Measurements from ENCODE around the gene PGS1. TPM values are rescaled to one million over a fixed set of nuclear protein-coding genes. Genes with fewer than 3 reads are reported as not detected.

The PGS1 gene
- total RNA-seq, 1 donor from 2014 or later: 32.0 TPM

- peak; percentile 45 for DNase-seq (ENCODE audit: low read depth, low spot score)
Observed at GRCh38 chr17:78387977-78388941, 9.8 kb downstream of the PGS1 start.

DNA sequence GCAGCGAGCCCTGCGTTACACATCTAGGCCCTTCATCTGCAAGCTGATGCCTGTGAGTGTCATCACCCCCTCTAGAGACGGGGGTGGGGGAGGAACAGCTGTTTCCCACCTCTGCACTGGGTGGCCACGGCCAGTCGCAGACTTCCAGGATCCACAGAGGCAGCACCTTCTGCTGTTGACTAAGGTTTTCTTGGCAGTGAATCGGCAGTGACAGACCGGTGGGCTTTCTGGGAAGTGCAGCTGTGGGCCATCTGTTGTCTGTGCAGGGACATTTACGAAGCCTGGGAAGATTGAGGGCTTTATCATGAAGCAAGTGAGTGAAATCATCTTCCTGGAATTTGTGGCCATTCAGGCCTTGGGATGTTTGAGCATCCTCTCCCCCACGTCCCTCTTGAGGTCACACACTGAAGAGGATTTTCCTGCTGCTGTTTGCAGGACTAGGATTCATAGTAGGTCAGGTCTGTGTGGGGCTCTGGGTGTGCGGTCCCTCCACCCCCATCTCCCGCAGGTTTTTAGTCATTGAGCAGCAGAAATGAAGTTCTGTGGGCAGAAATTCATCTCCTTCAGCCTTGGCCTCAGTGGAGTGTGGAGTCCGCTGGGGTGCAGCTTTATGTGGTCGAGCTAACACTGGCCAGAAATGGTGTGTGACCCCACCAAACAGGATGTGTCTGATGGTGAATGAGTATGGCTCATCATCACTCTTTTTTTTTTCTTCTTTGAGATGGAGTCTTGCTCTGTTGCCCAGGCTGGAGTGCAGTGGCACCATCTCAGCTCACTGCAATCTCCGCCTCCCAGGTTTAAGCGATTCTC lies 12.0 kb downstream of the PGS1 start:
- DNase-seq (ENCODE audit: low read depth, low spot score): peak; percentile 24

GRCh38 chr17:78391051-78391431 lies 12.6 kb downstream of the PGS1 start:
- no peak for DNase-seq (ENCODE audit: low read depth, low spot score)

DNA sequence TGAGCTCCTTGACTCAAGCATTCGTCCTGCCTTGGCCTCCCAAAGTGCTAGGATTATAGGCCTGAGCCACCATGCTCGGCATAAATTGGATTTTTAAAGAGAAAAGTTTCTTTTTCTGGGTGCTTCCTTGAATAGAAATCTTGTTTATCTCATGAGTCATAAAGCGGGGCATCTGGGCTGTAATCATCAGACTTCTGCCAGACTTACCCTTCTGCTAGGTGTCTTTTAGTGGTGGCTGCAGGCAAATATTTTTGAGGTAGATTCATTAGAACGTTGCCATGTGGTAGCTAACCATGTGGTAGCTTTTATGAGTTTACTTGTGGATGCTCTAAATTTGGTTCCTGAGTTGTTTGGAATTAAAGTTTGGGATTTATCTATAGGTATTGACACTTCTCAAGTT lies 13.4 kb downstream of the PGS1 start:
- no peak for DNase-seq (ENCODE audit: low read depth, low spot score)

GRCh38 chr17:78392295-78392694 lies 13.8 kb downstream of the PGS1 start:
- no peak for DNase-seq (ENCODE audit: low read depth, low spot score)

- DNase-seq (ENCODE audit: low read depth, low spot score): no peak
Observed at GRCh38 chr17:78393575-78393974, 15.1 kb downstream of the PGS1 start.

DNA sequence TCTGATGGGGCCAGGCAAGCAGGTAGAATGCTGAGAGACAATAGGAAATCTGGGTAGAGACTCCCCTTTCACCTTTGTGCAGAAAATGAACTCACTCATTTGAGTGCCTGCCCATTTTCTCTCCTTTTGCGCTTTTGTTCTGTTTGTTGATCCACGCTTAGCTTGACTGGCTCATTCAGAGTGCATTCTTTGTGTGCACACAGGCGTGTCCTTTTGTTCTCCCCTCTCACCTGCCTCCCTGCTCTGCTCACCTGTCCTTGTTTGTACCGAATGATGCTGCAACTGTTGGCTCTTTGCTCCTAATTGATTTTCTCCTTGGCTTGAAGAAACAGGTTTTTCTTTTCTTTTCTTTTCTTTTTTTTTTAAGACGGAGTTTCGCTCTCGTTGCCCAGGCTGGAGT lies 15.8 kb downstream of the PGS1 start:
- no peak for DNase-seq (ENCODE audit: low read depth, low spot score)

GRCh38 chr17:78395155-78395554 lies 16.7 kb downstream of the PGS1 start:
- no peak for DNase-seq (ENCODE audit: low read depth, low spot score)

- no peak for DNase-seq (ENCODE audit: low read depth, low spot score)
Observed at GRCh38 chr17:78396441-78397337, 18.2 kb downstream of the PGS1 start.

DNA sequence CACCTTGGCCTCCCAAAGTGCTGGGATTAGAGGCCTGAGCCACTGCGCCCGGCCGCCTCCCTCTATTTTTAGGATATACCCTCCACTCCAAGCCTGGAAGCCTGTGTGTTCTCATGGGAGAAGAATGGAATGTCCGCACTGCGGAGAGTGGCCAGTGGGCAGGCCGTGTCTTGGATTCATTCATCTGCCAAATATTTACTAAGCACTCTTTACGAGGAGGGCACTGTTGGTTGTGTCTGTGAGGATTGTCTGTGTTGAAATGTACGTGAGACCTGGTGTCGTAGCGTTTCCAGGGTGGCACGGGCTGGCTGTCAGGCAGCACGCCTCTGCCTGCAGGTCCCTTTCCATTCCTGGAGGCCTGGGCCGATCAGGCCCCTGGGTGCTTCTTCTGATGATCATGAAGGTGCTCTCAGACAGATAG lies 19.2 kb downstream of the PGS1 start:
- DNase-seq (ENCODE audit: low read depth, low spot score): no peak

DNA sequence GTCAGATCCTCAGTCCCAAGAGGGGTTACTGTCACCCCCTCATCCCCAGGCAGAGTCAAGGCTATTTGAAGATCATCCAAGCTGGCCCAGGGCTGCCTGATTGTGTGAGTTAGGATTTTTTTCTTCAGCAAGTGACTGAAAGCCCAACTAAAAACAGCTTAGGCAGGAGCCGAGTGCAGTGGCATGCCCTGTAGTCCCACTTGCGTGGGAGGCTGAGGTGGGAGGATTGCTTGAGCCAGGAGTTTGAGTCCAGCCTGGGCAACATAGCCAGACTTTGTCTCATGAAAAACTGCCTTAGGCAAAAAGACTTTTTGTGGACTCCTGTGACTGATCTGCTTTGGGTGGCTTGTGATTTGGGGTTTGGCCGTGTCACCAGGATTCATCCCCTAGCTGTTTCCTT lies 19.9 kb downstream of the PGS1 start:
- DNase-seq (ENCODE audit: low read depth, low spot score): no peak

DNA sequence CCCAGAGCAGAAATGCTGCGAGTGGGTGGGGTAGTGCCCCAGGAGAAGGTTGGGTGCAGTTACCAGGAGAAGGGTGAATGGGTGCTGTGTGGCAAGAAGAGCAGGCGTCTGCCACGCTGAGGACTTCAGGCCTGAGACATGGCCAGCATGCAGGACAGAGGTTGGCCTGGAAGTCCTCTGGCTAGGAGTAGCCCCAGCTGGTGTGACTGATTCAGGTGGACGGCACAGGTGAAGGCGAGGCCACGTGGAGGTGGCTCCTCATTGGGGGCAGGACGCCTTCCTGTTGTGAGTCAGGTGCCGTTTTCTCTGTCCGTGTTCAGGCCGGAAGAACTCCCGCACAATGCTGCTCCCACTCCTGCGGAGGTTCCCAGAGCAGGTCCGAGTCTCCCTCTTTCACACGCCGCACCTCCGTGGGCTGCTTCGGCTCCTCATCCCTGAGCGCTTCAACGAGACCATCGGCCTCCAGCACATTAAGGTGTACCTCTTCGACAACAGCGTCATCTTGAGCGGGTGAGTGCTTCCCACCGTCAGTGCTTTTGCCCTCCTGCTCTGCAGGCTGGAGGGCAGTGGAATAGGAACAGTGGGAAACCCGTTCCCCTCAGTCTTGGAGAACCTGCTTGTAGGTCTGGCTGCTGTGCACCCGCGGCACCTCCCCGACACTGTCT lies 20.7 kb downstream of the PGS1 start:
- DNase-seq (ENCODE audit: low read depth, low spot score): no peak

DNA sequence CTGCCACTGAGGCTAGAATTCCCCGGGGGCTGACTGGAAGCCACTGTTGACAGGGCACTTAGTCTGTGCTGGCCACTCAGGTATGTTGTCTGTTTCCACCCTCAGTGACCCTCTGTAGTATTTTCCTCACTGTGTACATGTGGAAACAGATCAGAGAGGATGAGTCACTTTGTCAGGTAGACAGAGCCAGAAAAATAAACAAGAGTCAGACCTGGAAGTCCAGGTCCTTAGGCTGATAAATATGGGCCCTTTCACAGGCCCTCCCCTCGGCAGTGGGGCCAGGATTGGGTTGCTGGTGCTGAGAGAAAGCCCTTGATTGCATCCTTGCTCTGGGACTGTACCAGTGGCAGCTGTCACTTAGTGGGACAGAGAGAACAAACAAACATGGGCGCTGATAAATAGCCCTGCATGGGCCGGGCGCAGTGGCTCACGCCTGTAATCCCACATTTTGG lies 21.3 kb downstream of the PGS1 start:
- no peak for DNase-seq (ENCODE audit: low read depth, low spot score)

GRCh38 chr17:78400581-78401240 lies 22.3 kb downstream of the PGS1 start:
- DNase-seq (ENCODE audit: low read depth, low spot score): no peak

DNA sequence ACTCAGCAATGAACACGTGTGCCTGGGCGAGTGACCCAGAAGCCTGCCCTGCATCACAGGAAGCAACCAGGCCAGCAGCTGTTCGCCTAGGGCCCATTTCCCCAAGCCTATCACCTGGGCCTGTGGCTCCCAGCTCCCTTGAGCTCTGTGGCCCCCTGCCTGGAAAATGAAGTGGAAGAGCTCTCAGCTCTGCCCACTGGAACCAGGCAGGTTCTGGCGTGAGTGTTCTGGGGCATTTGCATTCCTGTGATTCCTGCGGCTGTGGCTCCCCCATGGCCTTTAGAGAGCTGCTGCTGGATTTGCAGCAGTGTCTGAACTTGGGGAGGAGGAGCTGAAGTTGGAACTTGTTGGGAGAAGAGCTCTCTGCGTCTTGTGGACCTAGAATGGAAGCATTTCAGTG lies 22.8 kb downstream of the PGS1 start:
- no peak for DNase-seq (ENCODE audit: low read depth, low spot score)

DNA sequence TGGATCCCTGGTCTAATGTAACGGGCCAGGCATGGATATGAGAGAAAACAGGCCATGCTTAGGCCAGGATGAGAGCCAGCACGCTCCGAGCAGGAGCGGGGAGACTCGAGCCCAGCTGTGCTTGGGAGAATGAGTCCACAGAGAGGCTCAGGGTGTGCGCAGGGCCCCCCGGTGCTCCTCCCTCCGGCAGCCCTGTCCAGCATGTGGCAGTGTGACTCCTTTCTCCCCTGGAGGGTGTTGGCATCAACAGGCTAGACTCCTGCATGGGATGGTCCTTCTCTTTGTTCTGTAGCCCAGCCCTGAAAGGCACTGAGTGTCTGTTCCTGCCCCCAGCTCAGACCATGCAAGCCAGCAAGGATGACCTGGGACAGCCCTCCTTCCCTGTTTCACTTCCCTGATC lies 23.4 kb downstream of the PGS1 start:
- no peak for DNase-seq (ENCODE audit: low read depth, low spot score)

GRCh38 chr17:78403822-78404221 lies 25.4 kb downstream of the PGS1 start:
- no peak for DNase-seq (ENCODE audit: low read depth, low spot score)

- DNase-seq (ENCODE audit: low read depth, low spot score): no peak
Observed at GRCh38 chr17:78406396-78406795, 27.9 kb downstream of the PGS1 start.

- DNase-seq (ENCODE audit: low read depth, low spot score): no peak
Observed at GRCh38 chr17:78406920-78407319, 28.5 kb downstream of the PGS1 start.

DNA sequence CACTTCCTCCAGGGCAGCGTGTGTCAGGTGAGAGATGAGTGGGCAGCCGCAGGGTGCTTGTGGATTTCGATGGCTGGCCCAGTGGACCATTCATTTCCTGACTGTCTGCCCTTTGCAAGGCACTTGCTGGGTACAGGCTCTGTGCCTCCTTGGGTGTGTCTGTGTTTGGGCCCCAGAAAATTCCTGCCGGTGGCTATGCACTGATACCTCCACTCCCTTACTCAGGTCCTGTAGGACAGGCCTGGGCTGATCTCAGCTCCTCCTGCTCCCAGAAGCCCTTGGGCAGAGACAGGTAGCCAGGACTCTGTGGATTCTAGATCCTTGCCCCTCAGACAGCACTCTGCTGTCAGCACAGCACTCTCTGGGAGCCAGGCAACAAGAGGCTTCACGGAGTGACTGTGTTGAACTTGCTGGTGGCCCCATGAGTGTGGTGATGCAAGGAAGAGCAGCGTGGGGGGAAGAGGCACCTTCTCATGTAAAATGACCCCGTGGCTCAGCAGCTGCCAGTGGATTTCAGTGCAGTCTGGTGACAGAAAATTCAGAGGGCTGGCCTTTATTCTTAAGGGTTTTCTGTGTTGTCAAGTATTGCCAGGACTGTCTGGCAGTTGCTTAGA lies 29.0 kb downstream of the PGS1 start:
- no peak for DNase-seq (ENCODE audit: low read depth, low spot score)
